Subcutaneous abdominal adipose tissue (tissue), 5 donors: ENCODE data around the gene RHBDF2.

Source experiments
- H3K27ac ChIP-seq: one replicate; pipeline ENCODE4 v1.7.0; 2013; ENCODE audit warnings: low read depth, mild to moderate bottlenecking, inconsistent platforms, low read length, moderate library complexity
- H3K27me3 ChIP-seq, 5 donors: one replicate each; pipeline ENCODE4 v1.7.0; 2013; ENCODE audit warnings: low read length in 5 of 5, inconsistent platforms in 1 of 5; ENCODE audit not compliant: control insufficient read depth in 5 of 5, insufficient read depth in 4 of 5
- H3K36me3 ChIP-seq, 5 donors: one replicate each; pipeline ENCODE4 v1.7.0; 2013; ENCODE audit warnings: low read length in 5 of 5; ENCODE audit not compliant: control insufficient read depth in 5 of 5, insufficient read depth in 5 of 5
- H3K4me1 ChIP-seq, 5 donors: one replicate each; pipeline ENCODE4 v1.7.0; 2013; ENCODE audit warnings: low read length in 5 of 5, mild to moderate bottlenecking in 3 of 5, moderate library complexity in 1 of 5; ENCODE audit not compliant: control insufficient read depth in 5 of 5, insufficient read depth in 5 of 5
- H3K4me3 ChIP-seq, 5 donors: one replicate each; pipeline ENCODE4 v1.7.0; 2013; ENCODE audit warnings: low read length in 5 of 5, low read depth in 1 of 5
- H3K9ac ChIP-seq, 5 donors: one replicate each; pipeline ENCODE4 v1.7.0; 2013; ENCODE audit warnings: low read length in 5 of 5, mild to moderate bottlenecking in 4 of 5, moderate library complexity in 3 of 5
- H3K9me3 ChIP-seq, 5 donors: one replicate each; pipeline ENCODE4 v1.7.0; 2013; ENCODE audit warnings: low read length in 5 of 5; ENCODE audit not compliant: control insufficient read depth in 5 of 5
- donor health status: healthy.
- donor health status: healthy.
- donor health status: healthy.
- donor health status: healthy.
- donor health status: healthy.

The RHBDF2 gene

GRCh38 chr17:76501827-76502307, 644 bp upstream of the RHBDF2 start:
- H3K9ac ChIP-seq, result peak overlapping the region in 2 of 5 donors; percentile 48 to 64
- peaks cover 8 to 63% (median 51%) of the 10 kb centered on the region in 5 donors for H3K4me1 ChIP-seq
- H3K9me3 ChIP-seq, result no peaks in the 10 kb centered on the region
- H3K27me3 ChIP-seq, result peaks cover 0 to 4% (median 4%) of the 10 kb centered on the region in 5 donors
- peak overlapping the region; percentile 66 to 80 (median 67) for H3K4me3 ChIP-seq
- no peak overlapping the region for H3K27ac ChIP-seq
- no peaks in the 10 kb centered on the region for H3K36me3 ChIP-seq

- H3K9ac ChIP-seq, result peak overlapping the region in 4 of 5 donors; percentile 52 to 87 (median 84)
- H3K9me3 ChIP-seq, result no peaks in the 10 kb centered on the region
- H3K4me1 ChIP-seq, result peaks cover 5 to 65% (median 50%) of the 10 kb centered on the region in 5 donors
- H3K27ac ChIP-seq, result peak overlapping the region; percentile 29
- peak overlapping the region; percentile 51 to 80 (median 67) for H3K4me3 ChIP-seq
- H3K27me3 ChIP-seq, result no peaks in the 10 kb centered on the region
- no peaks in the 10 kb centered on the region for H3K36me3 ChIP-seq
Observed at GRCh38 chr17:76500747-76501017, 541 bp downstream of the RHBDF2 start.

- no peaks in the 10 kb centered on the region for H3K36me3 ChIP-seq
- no peaks in the 10 kb centered on the region for H3K27me3 ChIP-seq
- peaks cover 5 to 67% (median 50%) of the 10 kb centered on the region in 5 donors for H3K4me1 ChIP-seq
- H3K9me3 ChIP-seq, result no peaks in the 10 kb centered on the region
- peak overlapping the region in 4 of 5 donors; percentile 52 to 87 (median 84) for H3K9ac ChIP-seq
- H3K4me3 ChIP-seq, result peak overlapping the region; percentile 51 to 80 (median 67)
- peak overlapping the region; percentile 29 for H3K27ac ChIP-seq
Observed at GRCh38 chr17:76500074-76500746, 1.0 kb downstream of the RHBDF2 start.

DNA sequence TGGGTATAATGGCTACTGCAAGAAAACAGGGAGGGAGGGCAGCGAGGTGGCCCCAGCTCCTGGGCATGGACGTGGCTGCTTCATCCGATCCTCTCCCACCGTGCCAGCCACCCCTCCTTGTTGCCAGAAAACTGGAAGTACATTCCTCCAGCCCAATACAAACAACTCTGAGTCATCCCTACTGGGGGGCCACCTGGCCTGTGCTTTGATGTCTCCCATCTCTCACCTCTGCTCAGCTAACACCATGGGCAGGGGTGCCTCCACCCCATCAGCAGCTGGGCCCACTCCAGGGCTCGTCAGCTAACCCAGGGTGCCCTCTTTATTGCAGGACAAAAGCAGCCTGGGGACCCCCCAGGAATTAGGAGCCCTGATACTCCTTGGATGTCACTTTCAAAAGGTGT, 2.0 kb downstream of the RHBDF2 start:
- no peaks in the 10 kb centered on the region for H3K36me3 ChIP-seq
- peak overlapping the region in 2 of 5 donors; percentile 74 to 80 for H3K4me3 ChIP-seq
- no peaks in the 10 kb centered on the region for H3K9me3 ChIP-seq
- peak overlapping the region in 2 of 5 donors; percentile 48 to 86 for H3K9ac ChIP-seq
- no peak overlapping the region for H3K27ac ChIP-seq
- no peaks in the 10 kb centered on the region for H3K27me3 ChIP-seq
- peaks cover 5 to 70% (median 50%) of the 10 kb centered on the region in 5 donors for H3K4me1 ChIP-seq

DNA sequence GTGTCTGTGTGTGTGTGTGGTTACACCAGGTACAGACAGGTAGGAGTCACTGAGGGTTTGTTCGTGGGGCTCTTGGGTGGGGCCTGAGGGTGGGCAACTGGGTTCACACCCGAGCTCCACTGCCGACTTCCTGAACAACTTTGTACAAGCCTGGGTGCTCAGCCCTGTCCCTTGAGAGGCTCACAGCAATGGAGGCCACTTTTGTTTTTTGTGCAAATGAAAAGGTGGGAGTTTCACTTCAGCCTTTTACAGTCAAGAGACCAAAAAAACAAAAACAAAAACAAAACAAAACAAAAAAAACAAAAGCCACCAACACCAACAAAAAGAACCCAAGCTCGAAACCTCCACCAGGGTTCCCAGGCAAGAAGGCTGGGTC, 2.4 kb downstream of the RHBDF2 start:
- Histone ChIP-seq H3K27me3 (no peaks in the 10 kb centered on the region), H3K36me3 (no peaks in the 10 kb centered on the region), H3K9me3 (no peaks in the 10 kb centered on the region), H3K4me3 (peak overlapping the region in 2 of 5 donors; percentile 74 to 80), H3K4me1 (peaks cover 5 to 74% (median 54%) of the 10 kb centered on the region in 5 donors), H3K27ac (peak overlapping the region; percentile 65), H3K9ac (peak overlapping the region in 3 of 5 donors; percentile 42 to 81 (median 45))

DNA sequence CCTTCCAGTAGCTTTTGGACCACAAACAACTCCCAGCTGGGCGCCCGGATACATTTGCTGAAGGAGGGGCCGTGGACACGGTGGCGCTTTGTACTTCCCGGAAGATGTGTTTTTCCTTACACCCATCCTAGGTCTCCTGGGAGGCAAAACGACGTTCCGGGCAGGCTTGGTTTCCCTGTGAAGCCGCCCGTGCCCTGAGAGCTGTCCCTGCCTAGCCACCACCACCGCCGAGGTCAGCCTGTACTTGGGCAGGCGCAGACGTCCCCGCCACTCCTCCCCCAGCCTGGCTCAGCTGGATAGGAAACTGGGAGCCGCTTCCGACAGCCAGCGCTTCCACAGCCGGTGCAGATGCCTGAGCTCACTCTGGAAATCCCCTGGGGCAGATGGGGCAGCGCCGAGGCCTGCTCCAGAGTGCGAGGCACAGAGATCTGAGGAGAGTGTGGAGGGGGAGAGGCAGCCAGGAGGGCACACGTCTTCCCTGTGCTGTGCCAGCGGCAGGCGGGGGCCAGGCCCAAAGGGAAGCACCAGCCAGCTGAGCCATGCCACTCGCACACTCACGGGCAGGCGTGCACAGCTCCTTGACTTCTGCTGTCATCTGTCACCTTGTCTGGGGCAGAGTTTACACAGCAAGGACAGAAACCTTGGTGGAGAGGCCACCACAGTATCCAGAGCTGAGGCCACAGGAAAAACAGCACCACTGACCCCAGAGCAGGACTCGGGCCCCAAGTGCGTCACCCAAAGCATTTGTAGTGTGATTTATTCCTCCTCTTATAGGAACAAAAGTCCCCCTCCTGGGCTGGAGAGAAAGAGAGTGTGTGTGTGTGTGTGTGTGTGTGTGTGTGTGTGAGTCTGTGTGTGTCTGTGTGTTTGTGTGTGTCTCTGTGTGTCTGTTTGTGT, 3.0 kb downstream of the RHBDF2 start:
- H3K4me3 ChIP-seq, result peak overlapping the region; percentile 8 to 74 (median 41)
- H3K27ac ChIP-seq, result peak overlapping the region; percentile 65
- H3K4me1 ChIP-seq, result peaks cover 6 to 81% (median 60%) of the 10 kb centered on the region in 5 donors
- H3K9me3 ChIP-seq, result no peaks in the 10 kb centered on the region
- H3K36me3 ChIP-seq, result no peaks in the 10 kb centered on the region
- H3K9ac ChIP-seq, result peak overlapping the region in 3 of 5 donors; percentile 45 to 81 (median 56)
- peaks cover 0 to under 1% (median 0%) of the 10 kb centered on the region in 5 donors for H3K27me3 ChIP-seq

DNA sequence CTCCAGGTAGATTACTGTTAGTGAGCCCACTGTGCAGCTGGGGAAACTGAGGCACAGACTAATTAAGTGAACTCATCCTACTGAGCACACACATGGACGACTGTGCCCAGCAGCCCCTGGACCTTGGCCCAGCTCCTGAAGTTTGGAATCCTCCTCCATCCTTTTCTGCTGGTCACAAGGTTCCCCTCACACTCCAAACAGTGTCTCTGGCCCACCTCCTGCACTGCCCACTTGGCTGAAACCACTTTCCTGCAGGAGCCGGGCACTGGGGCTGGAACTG, 3.6 kb downstream of the RHBDF2 start:
- H3K36me3 ChIP-seq, result no peaks in the 10 kb centered on the region
- H3K27ac ChIP-seq, result peak overlapping the region; percentile 65
- H3K4me1 ChIP-seq, result peaks cover 7 to 84% (median 66%) of the 10 kb centered on the region in 5 donors
- H3K27me3 ChIP-seq, result peaks cover 0 to 6% (median 0%) of the 10 kb centered on the region in 5 donors
- H3K9me3 ChIP-seq, result no peaks in the 10 kb centered on the region
- H3K9ac ChIP-seq, result peak overlapping the region in 3 of 5 donors; percentile 14 to 81 (median 56)
- H3K4me3 ChIP-seq, result peak overlapping the region; percentile 8 to 74 (median 41)

DNA sequence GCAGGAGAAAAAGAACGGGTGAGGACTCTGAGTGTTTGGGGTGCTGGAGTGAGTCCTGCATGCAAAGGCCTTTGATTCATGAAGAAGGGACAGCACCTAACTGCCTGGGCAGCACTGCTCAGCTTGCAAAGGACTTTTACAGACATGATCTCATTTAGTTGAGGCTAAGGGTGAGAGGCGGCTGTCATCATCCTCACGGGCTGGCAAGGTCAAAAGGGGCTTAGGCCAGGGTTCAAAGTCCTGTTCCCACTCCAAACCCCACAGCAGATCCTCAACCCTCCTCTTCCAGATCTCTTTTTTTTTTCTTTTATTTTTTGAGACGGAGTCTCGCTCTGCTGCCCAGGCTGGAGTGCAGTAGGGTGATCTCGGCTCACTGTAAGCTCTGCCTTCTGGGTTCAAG, 4.8 kb downstream of the RHBDF2 start:
- Histone ChIP-seq H3K27me3 (peaks cover 0 to 6% (median 0%) of the 10 kb centered on the region in 5 donors), H3K9ac (no peak overlapping the region), H3K9me3 (no peaks in the 10 kb centered on the region), H3K4me1 (peaks cover 4 to 84% (median 68%) of the 10 kb centered on the region in 5 donors), H3K4me3 (no peak overlapping the region), H3K27ac (no peak overlapping the region), H3K36me3 (no peaks in the 10 kb centered on the region)

DNA sequence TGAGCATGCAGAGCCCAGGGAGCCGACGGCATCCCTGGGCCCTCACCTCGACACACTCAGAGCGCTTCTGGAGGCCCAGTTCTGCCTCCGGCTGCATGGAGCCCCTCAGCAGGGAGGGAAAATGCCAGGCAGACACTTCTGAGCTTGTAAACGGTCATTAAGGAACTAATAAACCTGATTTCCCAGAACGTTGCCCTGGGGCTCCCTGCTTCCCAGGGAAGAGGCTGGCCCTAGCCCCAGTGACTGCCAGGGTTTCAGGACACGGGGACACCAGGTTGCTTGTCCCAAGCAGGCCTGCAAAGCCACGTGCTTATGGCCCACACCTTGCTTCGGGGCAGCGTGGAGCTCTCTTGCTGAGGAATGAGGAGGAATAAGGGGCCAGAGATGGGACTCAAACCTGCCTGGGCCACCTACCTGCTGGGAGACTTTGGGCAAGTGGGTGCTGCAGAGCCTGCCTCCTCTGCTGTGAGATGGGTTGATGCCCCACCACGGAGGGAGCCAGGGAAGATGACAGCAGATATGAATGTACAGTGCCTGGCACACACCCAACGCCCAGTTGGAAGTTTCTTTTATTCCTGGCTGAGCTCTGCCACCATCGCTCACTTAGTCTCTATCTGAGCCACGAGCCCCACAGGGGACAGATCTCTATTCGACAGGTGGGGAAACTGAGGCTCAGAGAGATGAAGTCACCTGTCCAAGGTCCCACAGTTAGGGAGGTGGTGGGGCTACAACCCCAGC, 5.4 kb downstream of the RHBDF2 start:
- peaks cover 0 to 6% (median 0%) of the 10 kb centered on the region in 5 donors for H3K27me3 ChIP-seq
- H3K27ac ChIP-seq, result no peak overlapping the region
- no peak overlapping the region for H3K4me3 ChIP-seq
- H3K9me3 ChIP-seq, result no peaks in the 10 kb centered on the region
- H3K36me3 ChIP-seq, result no peaks in the 10 kb centered on the region
- peaks cover 4 to 85% (median 71%) of the 10 kb centered on the region in 5 donors for H3K4me1 ChIP-seq
- no peak overlapping the region for H3K9ac ChIP-seq
